Liver (tissue), 3 donors: ENCODE measurements around the gene PIP5KL1.

ENCODE experiments used
- ATF3 ChIP-seq: IDR thresholded peaks from 2 replicates; pipeline ENCODE4 v1.6.1; 2016; ENCODE audit warnings: antibody characterized with exemption
- CTCF ChIP-seq: fragments of 150-350 bp; IDR thresholded peaks from 2 replicates; pipeline ENCODE4 v1.5.1; 2017; ENCODE audit warnings: improper control_type of control experiment, low read depth, low read length; ENCODE audit not compliant: missing input control
- FOXA1 ChIP-seq: IDR thresholded peaks from 2 replicates; pipeline ENCODE4 v1.6.1; 2016; ENCODE audit warnings: antibody characterized with exemption
- FOXA2 ChIP-seq: IDR thresholded peaks from 2 replicates; pipeline ENCODE4 v1.6.1; 2016; ENCODE audit warnings: antibody characterized with exemption
- GABPA ChIP-seq, 2 donors: IDR thresholded peaks in 1 of 2; conservative IDR thresholded peaks in 1 of 2; 2 replicates each; pipeline ENCODE4 v1.6.1; 2016; ENCODE audit warnings: antibody characterized with exemption in 2 of 2, mild to moderate bottlenecking in 1 of 2, moderate library complexity in 1 of 2
- HNF4G ChIP-seq: IDR thresholded peaks from 2 replicates; pipeline ENCODE4 v1.6.1; 2016; ENCODE audit warnings: antibody characterized with exemption
- JUND ChIP-seq, 2 donors: IDR thresholded peaks; 2 replicates each; pipeline ENCODE4 v1.6.1; 2016; ENCODE audit warnings: antibody characterized with exemption in 2 of 2
- MAX ChIP-seq: IDR thresholded peaks from 2 replicates; pipeline ENCODE4 v1.6.1; 2016; ENCODE audit warnings: antibody characterized with exemption
- RAD21 ChIP-seq, 2 donors: IDR thresholded peaks; 2 replicates each; pipeline ENCODE4 v1.6.1; 2016; ENCODE audit warnings: antibody characterized with exemption in 2 of 2, mild to moderate bottlenecking in 2 of 2
- REST ChIP-seq: IDR thresholded peaks from 2 replicates; pipeline ENCODE4 v1.6.1; 2016; ENCODE audit warnings: antibody characterized with exemption, mild to moderate bottlenecking
- SP1 ChIP-seq: IDR thresholded peaks from 2 replicates; pipeline ENCODE4 v1.6.1; 2018; ENCODE audit warnings: antibody characterized with exemption, mild to moderate bottlenecking
- TAF1 ChIP-seq: conservative IDR thresholded peaks from 2 replicates; pipeline ENCODE4 v1.6.1; 2016; ENCODE audit warnings: antibody characterized with exemption, mild to moderate bottlenecking
- YY1 ChIP-seq: IDR thresholded peaks from 2 replicates; pipeline ENCODE4 v1.6.1; 2016; ENCODE audit warnings: antibody characterized with exemption, mild to moderate bottlenecking
- ZBTB33 ChIP-seq: IDR thresholded peaks from 2 replicates; pipeline ENCODE4 v1.6.1; 2016; ENCODE audit warnings: antibody characterized with exemption
- donor health status: healthy.
- donor health status: healthy.

- TF ChIP-seq CTCF (no peak), ZBTB33 (no peak), REST (no peak), RAD21 (IDR thresholded peaks at IDR 0.05) (no peak), FOXA2 (no peak), JUND (IDR thresholded peaks at IDR 0.05) (no peak), TAF1 (no peak), ATF3 (no peak), FOXA1 (no peak), YY1 (no peak), GABPA (IDR thresholded peaks at IDR 0.05 in 1 of 2, conservative IDR thresholded peaks at IDR 0.05 in 1 of 2) (no peak), SP1 (no peak), MAX (no peak), HNF4G (no peak)
Measured at GRCh38 chr9:127884976-127885490, 45.5 kb downstream of the PIP5KL1 start.
